Calu3 (cell line): Measurements from ENCODE around the gene HKDC1. TPM values are rescaled to one million over a fixed set of nuclear protein-coding genes. Genes with fewer than 3 reads are reported as not detected.
"Not testable (repeated sequence)": the region's sequence is repeated elsewhere in the genome, so short reads cannot be mapped to it uniquely, and the experiment has no call there.

Experiments used
- BruUV-seq: library from RNA; stranded (reverse); fragments of 400-500 nt; replicated peaks from 2 replicates; lab custom pipeline; 2021; lab: Mats Ljungman, UMichigan
- CTCF ChIA-PET: fragments of 300-600 bp; sonication (Branson Sonifier 250); formaldehyde crosslinking; loops from one replicate; lab custom pipeline; 2022; ENCODE audit warnings: antibody characterized with exemption; lab: Charles Lee
- DNase-seq: peaks from one replicate; pipeline ENCODE4 v3.0.0; 2022
- H3K27ac Mint-ChIP-seq: one replicate; pipeline ENCODE4 v1.8.0; 2022; ENCODE audit warnings: mixed read lengths; ENCODE audit not compliant: unreplicated experiment
- H3K27me3 Mint-ChIP-seq: one replicate; pipeline ENCODE4 v1.8.0; 2022; ENCODE audit warnings: mixed read lengths; ENCODE audit not compliant: unreplicated experiment
- H3K36me3 Mint-ChIP-seq: one replicate; pipeline ENCODE4 v1.8.0; 2022; ENCODE audit warnings: mild to moderate bottlenecking, moderate library complexity, mixed read lengths; ENCODE audit not compliant: insufficient read depth, unreplicated experiment
- H3K4me1 Mint-ChIP-seq: one replicate; pipeline ENCODE4 v1.8.0; 2022; ENCODE audit warnings: mild to moderate bottlenecking, low read depth, mixed read lengths; ENCODE audit not compliant: unreplicated experiment
- H3K4me3 Mint-ChIP-seq: one replicate; pipeline ENCODE4 v1.8.0; 2022; ENCODE audit warnings: mild to moderate bottlenecking, low read depth, moderate library complexity, mixed read lengths; ENCODE audit not compliant: unreplicated experiment
- H3K9me3 Mint-ChIP-seq: one replicate; pipeline ENCODE4 v1.8.0; 2022; ENCODE audit warnings: low read depth, mixed read lengths; ENCODE audit not compliant: unreplicated experiment
- CTCF ChIP-seq: fragments of 200-600 bp; IDR thresholded peaks from one replicate; pipeline ENCODE4 v1.8.0; 2022; ENCODE audit warnings: antibody characterized with exemption; ENCODE audit not compliant: unreplicated experiment
- intact Hi-C: fragments of 100-400 bp; cut with micrococcal nuclease; formaldehyde crosslinking; loops from one replicate; pipeline ENCODE4 v1.10.0; 2022; ENCODE audit not compliant: unreplicated experiment
- total RNA-seq: library from RNA; stranded (reverse); gene quantifications from 2 replicates; pipeline ENCODE4 v1.2.3, GENCODE V29; 2022

HKDC1 gene
- total RNA-seq, 1 experiment from 2014 or later: 112 TPM

GRCh38 chr10:69279110-69279509, 59.0 kb downstream of the HKDC1 start:
- CTCF ChIA-PET: no interaction called here
- Mint-ChIP-seq H3K4me1 (no peaks in the 10 kb centered on the region), H3K36me3 (peaks cover 39% of the 10 kb centered on the region), H3K9me3 (no peaks in the 10 kb centered on the region), H3K27me3 (no peaks in the 10 kb centered on the region), H3K27ac (no peak overlapping the region), H3K4me3 (no peak overlapping the region)
- BruUV-seq: no TSS peak
- no peak for DNase-seq
- intact Hi-C loops: no loop called here
- TF ChIP-seq CTCF: no peak

GRCh38 chr10:69281507-69282413, 61.6 kb downstream of the HKDC1 start:
- DNase-seq: no peak
- CTCF ChIA-PET: no interaction called here
- BruUV-seq: no TSS peak
- Mint-ChIP-seq H3K9me3 (no peaks in the 10 kb centered on the region), H3K27ac (no peak overlapping the region), H3K4me3 (no peak overlapping the region), H3K36me3 (peaks cover 45% of the 10 kb centered on the region), H3K4me1 (no peaks in the 10 kb centered on the region), H3K27me3 (no peaks in the 10 kb centered on the region)
- intact Hi-C loops: no loop called here
- TF ChIP-seq CTCF: no peak

GRCh38 chr10:69284402-69284801, 64.3 kb downstream of the HKDC1 start:
- peaks cover 23% of the 10 kb centered on the region for H3K36me3 Mint-ChIP-seq
- H3K27ac Mint-ChIP-seq, H3K9me3 Mint-ChIP-seq, intact Hi-C loops, H3K27me3 Mint-ChIP-seq, BruUV-seq, H3K4me3 Mint-ChIP-seq, DNase-seq, H3K4me1 Mint-ChIP-seq: not testable (repeated sequence)
- CTCF ChIA-PET: interaction anchor here (0.7 kb wide), 1 partner anchor 1551 kb away, joined by 4 read pairs; no protein-coding TSS in a partner anchor

GRCh38 chr10:69285699-69286098, 65.6 kb downstream of the HKDC1 start:
- no peaks in the 10 kb centered on the region for H3K9me3 Mint-ChIP-seq
- CTCF ChIA-PET: no interaction called here

More at GRCh38 chr10:69285699-69286098, 65.6 kb downstream of the HKDC1 start:
- intact Hi-C loops: no loop called here
- Mint-ChIP-seq H3K4me1 (no peaks in the 10 kb centered on the region), H3K4me3 (no peak overlapping the region), H3K36me3 (peaks cover 21% of the 10 kb centered on the region), H3K27me3 (no peaks in the 10 kb centered on the region), H3K27ac (no peak overlapping the region)
- DNase-seq: no peak
- no TSS peak for BruUV-seq
- no peak for TF ChIP-seq CTCF
